HTERT RPE-1 (cell line): ENCODE data around the gene DHX38.
"Not testable (repeated sequence)": the region's sequence is repeated elsewhere in the genome, so short reads cannot be mapped to it uniquely, and the experiment has no call there.

Source experiments
- in situ Hi-C: fragments of 300-500 bp; cut with MboI; formaldehyde crosslinking; loops from 4 replicates; pipeline ENCODE4 v1.14.3; 2020; ENCODE audit warnings: low sequenced_read_pairs

The DHX38 gene

DNA sequence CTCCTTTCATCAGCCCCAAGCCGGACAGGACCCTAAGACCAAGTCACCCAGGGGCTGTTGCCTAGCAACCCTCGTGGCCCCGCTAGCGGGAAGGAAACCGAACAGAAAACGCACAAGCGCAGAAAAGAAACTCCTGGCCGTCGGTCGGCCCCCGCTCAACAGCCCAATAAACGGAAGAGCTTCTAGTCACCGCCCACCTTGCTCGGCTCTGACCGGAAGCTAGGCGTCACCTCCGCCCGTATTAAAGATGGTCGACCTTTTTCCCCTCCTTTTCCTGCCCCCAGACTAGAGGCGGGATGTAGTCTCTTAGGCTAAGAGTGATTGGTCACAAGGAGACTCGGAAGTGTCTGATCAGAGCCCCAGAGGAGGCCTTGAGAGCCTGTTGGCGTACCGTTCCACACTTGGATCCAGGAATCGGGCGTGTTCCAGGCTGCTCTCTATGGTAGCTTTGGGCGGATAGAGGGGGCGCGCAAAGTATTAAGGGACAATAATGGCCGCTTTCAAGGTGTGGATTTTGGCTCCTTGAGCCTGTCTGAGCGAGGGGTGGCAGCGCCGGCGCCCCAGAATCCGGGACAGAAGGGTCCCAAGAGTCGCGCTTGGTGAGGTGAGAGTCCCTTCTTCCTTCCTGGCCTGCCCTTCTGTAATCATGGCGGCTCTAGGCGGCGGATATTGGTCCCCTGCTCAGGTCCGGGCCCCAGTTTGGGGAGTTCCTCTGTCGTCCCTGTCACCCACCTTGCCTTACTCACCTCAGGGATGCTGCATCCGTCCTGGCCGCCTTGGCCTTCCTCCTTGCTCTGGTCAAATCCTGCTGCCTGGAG, at the start of gene DHX38, which contains the start of gene TXNL4B:
Gene DHX38, plus strand, starts transcription at position 400 of the 818 bp plus-strand sequence. CDS start 2,311 bp downstream, outside the sequence.
Gene TXNL4B, minus strand, starts transcription at position 173 of the 818 bp plus-strand sequence. CDS start 2,871 bp downstream, outside the sequence.
- in situ Hi-C loops, result no loop called here

DNA sequence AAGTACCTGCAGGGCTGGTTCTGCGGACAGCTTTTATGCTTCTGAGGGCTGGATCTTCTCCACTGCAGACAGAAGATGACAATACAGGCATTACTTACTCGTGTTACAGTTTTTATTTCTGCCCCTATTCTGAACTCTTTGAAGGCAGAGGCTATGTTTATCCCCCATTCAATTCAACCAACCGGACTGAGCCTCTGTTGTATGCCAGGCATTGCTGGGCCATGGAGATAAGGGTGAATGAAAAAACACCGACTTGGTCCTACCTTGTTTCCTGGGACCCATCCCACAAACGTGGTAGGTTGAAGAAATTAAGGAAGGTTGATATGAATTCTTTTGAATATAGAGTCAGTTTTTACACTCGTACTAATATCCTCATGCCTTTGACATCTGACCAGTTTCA, 49.4 kb upstream of the DHX38 start:
- in situ Hi-C loops, result no loop called here

DNA sequence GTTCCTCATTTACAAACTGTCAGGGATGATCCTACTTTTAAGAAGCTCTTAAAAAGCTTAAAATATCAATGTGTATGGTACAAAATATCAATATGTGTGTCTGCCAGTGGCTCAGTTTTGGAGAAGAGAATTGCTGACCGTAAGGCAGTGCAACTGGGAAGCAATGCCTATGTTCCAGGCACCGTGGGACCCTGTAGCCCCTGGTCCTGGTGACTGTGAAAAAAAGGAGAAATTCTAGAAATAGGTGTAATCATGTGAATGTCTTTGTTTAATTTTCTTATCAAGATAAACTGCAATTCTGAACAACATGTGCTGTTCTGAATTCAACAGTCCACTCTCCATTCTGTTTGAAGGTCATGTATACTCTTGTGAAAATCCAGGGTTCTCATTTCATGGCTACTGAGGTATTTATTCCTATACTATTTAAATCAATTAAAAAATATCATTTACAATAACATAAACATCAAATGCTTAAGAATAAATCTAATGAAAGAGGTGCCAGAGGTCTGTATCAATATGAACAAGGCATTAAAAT, 48.8 kb upstream of the DHX38 start:
- in situ Hi-C loops, result no loop called here

DNA sequence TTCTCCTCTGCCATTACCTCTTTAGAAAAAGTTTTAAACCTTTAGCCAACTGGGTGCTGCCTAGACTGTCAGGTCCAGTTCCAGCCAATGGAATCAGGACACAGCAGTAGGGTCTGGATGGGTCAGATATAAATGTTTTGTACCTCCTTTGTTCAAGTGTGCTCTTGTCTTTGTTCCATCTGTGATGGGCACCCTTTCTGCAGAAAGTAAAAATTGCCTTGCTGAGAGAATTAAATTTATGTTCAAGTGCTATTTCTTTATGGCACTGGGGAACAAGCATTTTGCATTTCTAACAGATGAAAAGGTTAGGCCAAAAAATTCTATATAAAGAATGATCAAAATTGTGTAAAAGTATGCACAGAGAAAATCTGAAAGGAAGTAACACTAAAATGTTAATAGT, 44.5 kb upstream of the DHX38 start:
- in situ Hi-C loops, result no loop called here

DNA sequence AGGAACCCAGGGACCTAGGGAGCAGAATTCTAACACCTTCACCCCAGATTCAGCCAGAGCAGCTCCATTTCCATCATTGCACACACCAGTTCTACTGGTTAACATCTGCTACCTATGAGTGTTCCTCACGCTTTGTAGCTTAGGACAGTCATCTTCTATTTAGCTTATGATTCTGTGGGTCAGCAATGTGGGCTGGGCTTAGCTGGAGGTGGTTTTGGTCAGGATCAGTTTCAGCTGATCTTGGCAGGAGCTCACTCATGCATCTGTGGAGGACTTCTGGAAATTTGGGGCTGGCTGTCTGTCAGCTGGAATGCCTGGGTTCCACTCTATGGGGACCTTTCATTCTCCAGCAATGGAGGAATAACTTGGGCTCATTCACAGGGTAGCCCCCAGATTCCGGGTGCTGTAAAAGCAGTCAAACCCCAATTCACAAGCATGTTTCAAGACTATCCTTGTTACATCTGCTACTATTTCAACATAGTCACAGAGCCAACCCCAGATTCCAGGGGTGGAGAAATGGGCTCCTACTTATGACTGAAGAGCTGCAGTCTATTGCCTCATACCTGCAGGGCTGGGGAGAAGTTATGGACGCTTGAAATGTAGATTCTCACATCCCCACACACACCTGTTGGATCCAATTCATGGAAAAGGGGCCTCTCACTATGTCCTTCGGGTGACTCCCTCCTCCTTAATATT, 42.7 kb upstream of the DHX38 start:
- in situ Hi-C loops, result no loop called here

DNA sequence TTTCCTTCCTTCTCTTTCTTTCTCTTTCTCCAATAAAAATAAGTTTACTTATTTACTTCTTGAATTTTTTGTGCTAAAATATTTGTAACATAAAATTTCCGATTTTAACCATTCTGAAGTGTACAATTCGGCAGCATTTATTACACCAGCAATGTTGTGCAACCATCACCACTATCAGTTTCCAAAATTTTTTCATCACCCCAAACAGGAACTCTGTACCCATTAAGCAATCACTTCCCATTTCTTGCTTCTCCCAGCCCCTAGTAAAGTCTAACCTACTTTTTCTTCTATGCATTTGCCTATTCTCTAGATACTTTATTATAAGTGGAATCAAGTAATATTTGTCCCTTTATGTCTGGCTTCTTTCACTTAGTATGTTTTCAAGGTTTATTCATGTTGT, 41.8 kb upstream of the DHX38 start:
- in situ Hi-C loops, result no loop called here

DNA sequence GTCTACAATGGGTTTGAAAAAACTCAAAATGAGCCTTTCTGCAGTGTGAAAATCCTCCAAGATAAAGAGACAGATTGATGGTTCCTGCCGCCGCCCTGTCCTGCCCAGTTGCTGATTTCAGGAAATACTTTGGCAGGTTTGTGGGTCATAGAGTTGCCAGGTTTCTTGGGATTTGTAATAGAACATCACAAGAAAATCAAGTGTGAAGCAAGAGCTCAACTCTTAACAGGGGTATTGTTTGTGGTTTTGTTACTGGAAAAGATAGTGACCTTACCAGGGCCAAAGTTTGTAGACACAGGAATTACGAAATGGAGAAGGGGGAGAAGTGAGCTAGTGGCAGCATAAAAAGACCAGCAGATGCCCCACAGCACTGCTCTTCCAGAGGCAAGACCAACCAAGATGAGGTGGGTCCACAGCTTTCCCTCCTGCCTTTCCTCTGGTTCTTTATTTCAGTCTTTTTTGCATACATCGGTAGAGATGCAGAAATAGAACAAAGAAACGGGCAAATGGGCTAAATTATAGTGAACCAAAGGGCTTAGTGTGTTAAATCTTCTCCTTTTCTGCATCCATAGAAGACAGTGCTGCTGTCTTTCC, 39.3 kb upstream of the DHX38 start, which contains the start of gene HP:
Gene HP, plus strand, starts transcription at position 252 of the 594 bp plus-strand sequence. Its CDS starts 148 bp downstream, at position 400.
- in situ Hi-C loops, result not testable (repeated sequence)

DNA sequence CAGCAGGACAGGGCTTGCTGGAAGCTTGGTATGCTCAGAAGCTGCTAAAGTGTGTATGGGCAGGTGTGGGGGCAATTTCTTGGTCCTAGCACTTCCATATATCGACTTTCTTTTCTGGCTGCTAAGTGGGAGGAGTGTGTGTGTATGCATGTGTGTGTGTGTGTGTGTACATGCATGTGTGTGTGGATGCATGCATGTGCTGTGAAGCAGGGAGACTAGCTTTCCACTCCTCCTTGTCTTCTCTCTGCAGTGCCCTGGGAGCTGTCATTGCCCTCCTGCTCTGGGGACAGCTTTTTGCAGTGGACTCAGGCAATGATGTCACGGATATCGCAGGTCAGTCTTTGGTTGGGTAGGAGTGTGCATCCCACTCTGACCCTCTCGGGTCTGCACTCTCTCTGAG, 37.7 kb upstream of the DHX38 start:
- in situ Hi-C loops, result no loop called here

DNA sequence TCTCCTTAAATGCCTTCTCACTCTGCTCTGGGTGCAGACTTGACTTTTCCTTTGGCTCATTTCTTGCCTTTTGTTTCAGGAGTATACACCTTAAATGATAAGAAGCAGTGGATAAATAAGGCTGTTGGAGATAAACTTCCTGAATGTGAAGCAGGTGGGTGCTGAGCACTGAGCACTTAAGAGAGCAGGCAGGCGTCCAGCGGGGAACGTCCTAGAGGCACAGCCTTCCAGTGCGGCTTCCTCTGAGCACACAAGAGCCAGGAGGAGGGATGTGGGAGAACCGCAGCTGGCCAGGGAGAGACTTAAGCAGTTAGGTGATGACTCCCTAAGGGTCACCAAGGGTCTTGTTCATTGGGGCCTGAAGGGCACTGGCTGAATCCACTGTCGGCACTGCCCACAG, 36.3 kb upstream of the DHX38 start:
- in situ Hi-C loops, result not testable (repeated sequence)

DNA sequence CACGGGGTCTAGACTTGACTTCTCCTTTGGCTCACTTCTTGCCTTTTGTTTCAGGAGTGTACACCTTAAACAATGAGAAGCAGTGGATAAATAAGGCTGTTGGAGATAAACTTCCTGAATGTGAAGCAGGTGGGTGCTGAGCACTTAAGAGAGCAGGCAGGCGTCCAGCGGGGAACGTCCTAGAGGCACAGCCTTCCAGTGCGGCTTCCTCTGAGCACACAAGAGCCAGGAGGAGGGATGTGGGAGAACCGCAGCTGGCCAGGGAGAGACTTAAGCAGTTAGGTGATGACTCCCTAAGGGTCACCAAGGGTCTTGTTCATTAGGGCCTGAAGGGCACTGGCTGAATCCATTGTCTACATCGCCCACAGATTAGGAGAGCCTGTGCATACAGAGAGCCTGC, 34.6 kb upstream of the DHX38 start:
- in situ Hi-C loops, result not testable (repeated sequence)

DNA sequence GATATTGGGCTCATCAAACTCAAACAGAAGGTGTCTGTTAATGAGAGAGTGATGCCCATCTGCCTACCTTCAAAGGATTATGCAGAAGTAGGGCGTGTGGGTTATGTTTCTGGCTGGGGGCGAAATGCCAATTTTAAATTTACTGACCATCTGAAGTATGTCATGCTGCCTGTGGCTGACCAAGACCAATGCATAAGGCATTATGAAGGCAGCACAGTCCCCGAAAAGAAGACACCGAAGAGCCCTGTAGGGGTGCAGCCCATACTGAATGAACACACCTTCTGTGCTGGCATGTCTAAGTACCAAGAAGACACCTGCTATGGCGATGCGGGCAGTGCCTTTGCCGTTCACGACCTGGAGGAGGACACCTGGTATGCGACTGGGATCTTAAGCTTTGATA, 33.2 kb upstream of the DHX38 start:
- in situ Hi-C loops, result no loop called here

DNA sequence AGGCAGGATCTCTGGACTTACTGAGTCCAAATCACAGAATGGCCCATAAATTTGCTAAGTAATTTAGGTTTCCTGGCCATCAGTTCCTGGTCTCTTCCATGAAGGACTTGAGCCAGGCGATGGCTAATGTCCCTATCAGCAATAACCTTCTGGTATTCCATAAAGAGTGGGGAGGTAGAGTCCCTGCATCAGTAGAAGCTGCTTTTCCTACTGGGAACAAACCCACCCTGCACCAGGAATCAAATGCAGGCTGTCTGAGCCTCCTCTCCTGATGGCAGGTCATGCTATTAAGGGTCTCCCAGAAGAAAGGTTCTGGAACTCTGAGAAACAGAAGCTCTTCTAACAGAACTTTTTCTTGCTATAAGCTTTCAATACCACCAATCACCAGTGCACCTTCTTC, 32.1 kb upstream of the DHX38 start:
- in situ Hi-C loops, result no loop called here

DNA sequence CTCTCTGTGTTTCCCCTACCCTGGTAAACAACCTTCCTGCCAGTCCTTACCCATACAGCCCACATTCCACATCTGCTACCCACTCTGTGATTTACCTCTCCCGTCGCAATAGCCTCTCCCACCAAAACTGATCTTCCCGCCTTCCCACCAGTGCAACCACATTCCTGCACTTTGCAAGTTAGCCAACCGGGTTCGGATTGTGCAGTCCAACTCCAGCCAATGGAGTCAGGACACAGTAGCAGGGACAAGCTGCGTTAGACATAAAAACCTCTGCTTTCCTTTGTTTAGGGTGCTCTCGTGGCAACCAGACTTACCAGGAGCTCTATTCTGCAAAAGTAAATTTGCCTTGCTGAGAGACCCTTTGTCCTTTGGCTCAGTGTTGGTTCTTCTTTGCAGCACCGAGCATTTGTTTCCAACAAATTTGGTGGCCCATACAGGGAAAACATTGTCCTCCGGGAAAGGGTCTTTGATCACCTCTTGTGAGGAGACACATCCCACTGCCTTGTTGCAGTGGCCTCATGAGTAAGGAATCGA, 29.2 kb upstream of the DHX38 start:
- in situ Hi-C loops, result no loop called here

DNA sequence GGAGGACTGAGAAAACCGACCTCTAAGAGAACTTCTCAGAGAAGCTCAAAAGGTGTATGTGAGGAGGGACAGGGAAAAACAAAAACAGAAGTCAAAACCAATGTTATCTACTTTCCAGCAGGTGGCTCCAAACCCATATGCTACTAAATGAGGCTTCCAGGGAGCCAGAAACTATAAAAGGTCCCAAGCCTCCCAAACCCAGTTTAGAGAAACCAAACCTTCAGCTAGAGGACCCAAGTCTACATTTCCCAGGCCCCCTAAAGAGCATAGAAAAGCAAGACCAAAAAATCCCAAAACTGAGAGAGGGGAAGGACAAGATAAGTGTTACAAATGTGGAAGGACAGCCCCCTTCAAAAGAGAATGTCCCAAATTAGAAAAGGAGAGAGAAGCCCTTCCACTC, 26.9 kb upstream of the DHX38 start:
- in situ Hi-C loops, result no loop called here

DNA sequence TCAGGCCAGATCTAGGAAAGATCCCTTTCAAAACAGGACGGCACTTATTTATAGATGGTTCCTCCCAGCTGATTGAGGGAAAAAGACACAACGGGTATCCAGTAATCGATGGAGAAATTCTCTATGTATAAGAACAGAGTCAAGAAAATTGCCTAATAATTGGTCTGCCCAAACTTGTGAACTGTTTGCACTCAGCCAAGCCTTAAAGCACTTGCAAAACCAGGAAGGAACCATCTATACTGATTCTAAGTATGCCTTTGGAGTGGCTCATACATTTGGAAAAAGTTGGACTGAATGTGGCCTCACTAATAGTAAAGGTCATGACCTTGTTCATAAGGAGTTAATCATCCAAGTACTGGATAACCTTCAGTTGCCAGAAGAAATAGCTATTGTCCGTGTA, 24.7 kb upstream of the DHX38 start:
- in situ Hi-C loops, result no loop called here

DNA sequence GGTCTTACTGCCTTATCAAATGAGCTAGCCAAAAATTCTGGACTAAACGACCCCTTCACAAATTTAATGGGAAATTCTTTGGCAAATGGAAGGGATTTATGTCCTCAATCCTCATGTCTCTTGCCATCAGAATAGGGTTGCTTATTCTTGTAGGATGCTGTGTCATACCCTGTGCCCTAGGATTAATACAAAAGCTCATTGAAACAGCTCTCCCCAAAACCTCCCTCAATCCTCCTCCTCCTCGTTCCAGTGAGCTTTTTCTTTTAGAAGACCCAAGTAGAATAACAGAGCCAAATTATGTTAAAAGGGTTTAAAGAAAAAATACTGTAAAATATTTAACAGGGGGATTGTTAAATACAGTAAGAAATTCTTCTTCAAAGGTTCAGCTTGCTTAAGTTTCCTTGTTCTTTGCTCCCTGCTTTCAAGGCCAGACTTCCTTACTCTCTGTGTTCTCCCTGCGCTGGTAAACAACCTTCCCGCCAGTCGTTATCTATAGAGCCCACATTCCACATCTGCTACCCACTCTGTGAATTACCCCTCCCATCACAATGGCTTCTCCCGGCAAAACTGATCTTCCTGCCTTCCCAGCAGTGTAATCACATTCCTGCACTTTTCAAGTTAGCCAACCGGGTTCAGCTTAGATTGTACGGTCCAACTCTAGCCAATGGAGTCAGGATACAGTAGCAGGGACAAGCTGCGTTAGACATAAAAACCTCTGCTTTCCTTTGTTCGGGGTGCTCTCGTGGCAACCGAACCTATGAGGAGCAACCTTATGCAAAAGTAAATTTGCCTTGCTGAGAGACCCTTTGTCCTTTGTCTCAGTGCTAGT, 20.9 kb upstream of the DHX38 start:
- in situ Hi-C loops, result no loop called here

DNA sequence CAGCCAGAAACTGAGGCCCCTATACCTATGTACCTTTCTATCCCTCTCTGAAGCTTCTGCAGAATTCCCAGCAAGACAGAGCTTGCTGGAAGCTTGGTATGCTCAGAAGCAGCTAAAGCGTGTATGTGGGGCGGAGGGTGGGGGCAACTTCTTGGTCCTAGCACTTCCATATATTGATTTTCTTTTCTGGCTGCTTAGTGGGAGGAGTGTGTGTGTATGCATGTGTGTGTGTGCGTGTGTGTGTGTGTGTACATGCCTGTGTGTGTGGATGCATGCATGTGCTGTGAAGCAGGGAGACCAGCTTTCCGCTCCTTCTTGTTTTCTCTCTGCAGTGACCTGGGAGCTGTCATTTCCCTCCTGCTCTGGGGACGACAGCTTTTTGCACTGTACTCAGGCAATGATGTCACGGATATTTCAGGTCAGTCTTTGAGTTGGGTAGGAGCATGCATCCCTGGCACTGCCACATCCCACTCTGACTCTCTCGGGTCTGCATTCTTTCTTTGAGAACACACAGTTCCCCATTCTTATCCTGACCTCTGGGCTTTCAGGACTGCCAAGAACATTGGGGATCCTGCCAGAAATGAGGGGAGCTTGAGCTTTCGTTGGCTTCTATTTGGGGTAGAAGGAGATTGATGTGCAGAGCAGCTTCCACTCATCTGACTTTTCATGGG, 20.0 kb upstream of the DHX38 start:
- in situ Hi-C loops, result no loop called here

DNA sequence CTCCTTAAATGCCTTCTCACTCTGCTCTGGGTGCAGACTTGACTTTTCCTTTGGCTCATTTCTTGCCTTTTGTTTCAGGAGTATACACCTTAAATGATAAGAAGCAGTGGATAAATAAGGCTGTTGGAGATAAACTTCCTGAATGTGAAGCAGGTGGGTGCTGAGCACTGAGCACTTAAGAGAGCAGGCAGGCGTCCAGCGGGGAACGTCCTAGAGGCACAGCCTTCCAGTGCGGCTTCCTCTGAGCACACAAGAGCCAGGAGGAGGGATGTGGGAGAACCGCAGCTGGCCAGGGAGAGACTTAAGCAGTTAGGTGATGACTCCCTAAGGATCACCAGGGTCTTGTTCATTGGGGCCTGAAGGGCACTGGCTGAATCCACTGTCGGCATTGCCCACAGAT, 18.6 kb upstream of the DHX38 start:
- in situ Hi-C loops, result not testable (repeated sequence)

DNA sequence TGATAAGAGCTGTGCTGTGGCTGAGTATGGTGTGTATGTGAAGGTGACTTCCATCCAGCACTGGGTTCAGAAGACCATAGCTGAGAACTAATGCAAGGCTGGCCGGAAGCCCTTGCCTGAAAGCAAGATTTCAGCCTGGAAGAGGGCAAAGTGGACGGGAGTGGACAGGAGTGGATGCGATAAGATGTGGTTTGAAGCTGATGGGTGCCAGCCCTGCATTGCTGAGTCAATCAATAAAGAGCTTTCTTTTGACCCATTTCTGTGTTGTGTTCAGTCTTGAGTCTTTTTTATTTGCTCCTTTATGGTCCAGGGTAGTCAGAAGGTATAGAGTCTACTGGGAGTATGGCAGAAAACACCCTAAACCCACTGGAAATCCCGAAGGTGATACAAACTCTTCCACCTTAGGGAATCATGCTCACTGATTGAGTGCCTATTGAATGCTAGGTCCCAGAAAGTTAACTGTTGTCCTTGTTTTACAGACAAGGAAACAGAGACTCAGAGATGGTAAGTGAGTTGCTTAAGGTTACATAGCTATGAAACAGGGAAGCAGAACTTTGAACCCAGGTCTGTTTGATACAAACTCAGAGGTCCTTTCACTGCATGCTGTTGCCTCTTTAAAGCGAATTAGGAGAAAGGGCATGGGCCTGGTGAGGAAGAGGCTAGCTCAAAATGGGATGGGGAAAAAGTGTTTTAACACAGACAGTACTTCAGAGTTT, 16.5 kb upstream of the DHX38 start:
- in situ Hi-C loops, result not testable (repeated sequence)
